HepG2 (cell line): ENCODE measurements around the gene ANTXR1. TPM values are rescaled to one million over a fixed set of nuclear protein-coding genes. Genes with fewer than 3 reads are reported as not detected.

Source experiments
- ARHGAP35 ChIP-seq: sonication (generic); formaldehyde crosslinking; IDR thresholded peaks from 2 replicates; pipeline ENCODE4 v1.9.0; 2022; ENCODE audit warnings: mild to moderate bottlenecking, inconsistent platforms, moderate library complexity, missing genetic modification reagents, borderline replicate concordance
- ATF3 ChIP-seq: sonication (generic); formaldehyde crosslinking; IDR thresholded peaks from 2 replicates; pipeline ENCODE4 v1.4.0; 2020; ENCODE audit warnings: missing genetic modification reagents
- BRCA1 ChIP-seq: sonication (generic); formaldehyde crosslinking; IDR thresholded peaks from 2 replicates; pipeline ENCODE4 v1.4.0; 2020; ENCODE audit warnings: missing genetic modification reagents
- CHD4 ChIP-seq: fragments of 200-600 bp; sonication (generic); IDR thresholded peaks from 2 replicates; pipeline ENCODE4 v1.7.0; 2017; ENCODE audit warnings: mild to moderate bottlenecking, low read length, borderline replicate concordance
- DR1 ChIP-seq: sonication (generic); formaldehyde crosslinking; IDR thresholded peaks from 2 replicates; pipeline ENCODE4 v1.8.0; 2021; ENCODE audit warnings: mild to moderate bottlenecking, missing genetic modification reagents, inconsistent platforms
- ELF4 ChIP-seq: sonication (generic); formaldehyde crosslinking; IDR thresholded peaks from 2 replicates; pipeline ENCODE4 v1.5.0; 2020; ENCODE audit warnings: missing genetic modification reagents, mild to moderate bottlenecking, moderate library complexity, borderline replicate concordance
- EP300 ChIP-seq, 3 experiments: sonication (generic) in 1 of 3; formaldehyde crosslinking in 1 of 3; IDR thresholded peaks; 2 replicates each; pipeline versions ENCODE4 v1.5.1 to v1.6.1; 2011 to 2020; ENCODE audit warnings: low read depth in 2 of 3, low read length in 2 of 3, borderline replicate concordance in 1 of 3, improper control_type of control experiment in 1 of 3, mild to moderate bottlenecking in 1 of 3, missing genetic modification reagents in 1 of 3, moderate library complexity in 1 of 3
- ETV5 ChIP-seq: IDR thresholded peaks from 2 replicates; pipeline ENCODE4 v1.6.1; 2018; ENCODE audit warnings: missing biosample characterization, missing genetic modification reagents, inconsistent platforms, borderline replicate concordance
- GPN1 ChIP-seq: sonication (generic); formaldehyde crosslinking; IDR thresholded peaks from 2 replicates; pipeline ENCODE4 v1.5.1; 2020; ENCODE audit warnings: missing genetic modification reagents, borderline replicate concordance
- KLF16 ChIP-seq, 2 experiments: sonication (generic) in 1 of 2; formaldehyde crosslinking in 1 of 2; IDR thresholded peaks; 2 replicates each; pipeline versions ENCODE4 v1.6.1 to v1.8.0; 2016 to 2023; ENCODE audit warnings: missing genetic modification reagents in 2 of 2, missing compliant biosample characterization in 1 of 2
- MBNL3 ChIP-seq: fragments of 250-450 bp; sonication (Bioruptor Pico); conservative IDR thresholded peaks from 2 replicates; pipeline ENCODE4 v1.8.0; 2022; ENCODE audit warnings: mild to moderate bottlenecking, inconsistent platforms
- PITX1 ChIP-seq: sonication (generic); formaldehyde crosslinking; IDR thresholded peaks from 2 replicates; pipeline ENCODE4 v1.5.1; 2020; ENCODE audit warnings: mild to moderate bottlenecking, missing genetic modification reagents
- POLR2G ChIP-seq: fragments of 200-400 bp; formaldehyde crosslinking; IDR thresholded peaks from 2 replicates; pipeline ENCODE4 v1.6.1; 2018; ENCODE audit warnings: mild to moderate bottlenecking, low read depth, low read length, moderate library complexity
- TBL1XR1 ChIP-seq: fragments of 150-350 bp; IDR thresholded peaks from 2 replicates; pipeline ENCODE4 v1.6.1; 2014; ENCODE audit warnings: borderline replicate concordance, low read length; ENCODE audit not compliant: partially characterized antibody
- ZBTB1 ChIP-seq: sonication (generic); formaldehyde crosslinking; IDR thresholded peaks from 2 replicates; pipeline ENCODE4 v1.4.0; 2020; ENCODE audit warnings: missing genetic modification reagents, borderline replicate concordance
- ZBTB4 ChIP-seq: sonication (generic); formaldehyde crosslinking; IDR thresholded peaks from 2 replicates; pipeline ENCODE4 v1.4.0; 2020; ENCODE audit warnings: missing genetic modification reagents, mild to moderate bottlenecking, borderline replicate concordance
- ZKSCAN8 ChIP-seq: IDR thresholded peaks from 2 replicates; pipeline ENCODE4 v1.6.1; 2016; ENCODE audit warnings: borderline replicate concordance, missing genetic modification reagents, missing compliant biosample characterization
- ZMAT3 ChIP-seq: sonication (generic); formaldehyde crosslinking; conservative IDR thresholded peaks from 2 replicates; pipeline ENCODE4 v1.7.0; 2021; ENCODE audit warnings: missing genetic modification reagents
- ZNF354B ChIP-seq: sonication (generic); formaldehyde crosslinking; IDR thresholded peaks from 2 replicates; pipeline ENCODE4 v1.8.0; 2022; ENCODE audit warnings: mild to moderate bottlenecking, missing genetic modification reagents
- ZNF761 ChIP-seq: sonication (generic); formaldehyde crosslinking; conservative IDR thresholded peaks from 2 replicates; pipeline ENCODE4 v1.4.0; 2020; ENCODE audit warnings: mild to moderate bottlenecking, missing genetic modification reagents
- polyA plus RNA-seq, 8 experiments: library from polyadenylated mRNA; depleted of rRNA in 3 of 8; stranded (reverse) in 7 of 8; unstranded in 1 of 8; fragments of >200 nt; fragmentation: Illumina TruSeq in 4 of 8; extraction: Trizol in 4 of 8; gene quantifications; 2 replicates each; pipeline versions ENCODE4 v1.2.1 to v1.2.3, GENCODE V29; 2011 to 2016; ENCODE audit warnings: low read depth in 4 of 8, missing spikeins in 1 of 8, mixed read lengths in 1 of 8; ENCODE audit not compliant: insufficient read depth in 1 of 8
- total RNA-seq, 5 experiments: library from RNA; depleted of rRNA; stranded (reverse); fragments of >200 nt; fragmentation: Illumina TruSeq; extraction: Trizol; gene quantifications; 2 replicates each; pipeline ENCODE4 v1.2.3, GENCODE V29; 2016; ENCODE audit warnings: low read depth in 1 of 5
- TF ChIP-seq, protein P1 (sequence below): sonication (generic); formaldehyde crosslinking; IDR thresholded peaks from 2 replicates; pipeline ENCODE4 v1.4.0; 2020; ENCODE audit warnings: missing genetic modification reagents
- TF ChIP-seq, protein P2 (sequence below): sonication (generic); IDR thresholded peaks from 2 replicates; pipeline ENCODE4 v1.6.1; 2016; ENCODE audit warnings: low read depth, borderline replicate concordance

ANTXR1 gene
- total and polyA plus RNA-seq, 2 of the 13 experiments (the other 11 are each of a cell fraction or from before 2014, with no cell fraction given), result 4.5 to 12.7 TPM

GRCh38 chr2:69166812-69167468 lies 154.0 kb downstream of the ANTXR1 start (continued):
- TF ChIP-seq ZBTB4 (CRISPR knock-in tag) (0 out of 2 replicates have a peak, but pooled peaks have one; percentile 66), ZNF761 (CRISPR knock-in tag) (0 out of 2 replicates have a peak, but pooled peaks have one; percentile 51), ELF4 (CRISPR knock-in tag) (0 out of 2 replicates have a peak, but pooled peaks have one; percentile 52), TBL1XR1 (peak; percentile 12), ZBTB1 (no peak), ATF3 (CRISPR knock-in tag) (0 out of 2 replicates have a peak, but pooled peaks have one; percentile 24), GPN1 (no peak), CHD4 (peak; percentile 87; the same call in 1 of the 2 replicates), ZKSCAN8 (CRISPR knock-in tag) (peak; percentile 83; the same call in 1 of the 2 replicates), ZNF354B (CRISPR knock-in tag) (no peak), BRCA1 (no peak), ZMAT3 (CRISPR knock-in tag) (no peak), PITX1 (CRISPR knock-in tag) (0 out of 2 replicates have a peak, but pooled peaks have one; percentile 28), EP300 (IDR thresholded peaks at IDR 0.05; ENCODE audit: low read depth in 2 of 2, low read length in 2 of 2) (peak; percentile 16 to 94; a peak in 2 of 4 replicates), EP300 (CRISPR knock-in tag; IDR thresholded peaks at IDR 0.05; ENCODE audit: borderline replicate concordance) (peak; percentile 85; the same call in 1 of the 2 replicates), KLF16 (CRISPR knock-in tag; IDR thresholded peaks at IDR 0.05) (peak in 1 of 2 experiments; percentile 52; a peak in 2 of 4 replicates), DR1 (CRISPR knock-in tag) (no peak), MBNL3 (no peak), ETV5 (CRISPR knock-in tag) (peak; percentile 32; the same call in 1 of the 2 replicates), ARHGAP35 (CRISPR knock-in tag) (no peak; the same call in 1 of the 2 replicates), POLR2G (peak; percentile 71)
- TF ChIP-seq, protein P1, sequence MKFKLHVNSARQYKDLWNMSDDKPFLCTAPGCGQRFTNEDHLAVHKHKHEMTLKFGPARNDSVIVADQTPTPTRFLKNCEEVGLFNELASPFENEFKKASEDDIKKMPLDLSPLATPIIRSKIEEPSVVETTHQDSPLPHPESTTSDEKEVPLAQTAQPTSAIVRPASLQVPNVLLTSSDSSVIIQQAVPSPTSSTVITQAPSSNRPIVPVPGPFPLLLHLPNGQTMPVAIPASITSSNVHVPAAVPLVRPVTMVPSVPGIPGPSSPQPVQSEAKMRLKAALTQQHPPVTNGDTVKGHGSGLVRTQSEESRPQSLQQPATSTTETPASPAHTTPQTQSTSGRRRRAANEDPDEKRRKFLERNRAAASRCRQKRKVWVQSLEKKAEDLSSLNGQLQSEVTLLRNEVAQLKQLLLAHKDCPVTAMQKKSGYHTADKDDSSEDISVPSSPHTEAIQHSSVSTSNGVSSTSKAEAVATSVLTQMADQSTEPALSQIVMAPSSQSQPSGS (CRISPR knock-in tag), result peak; percentile 71
- TF ChIP-seq, protein P2, sequence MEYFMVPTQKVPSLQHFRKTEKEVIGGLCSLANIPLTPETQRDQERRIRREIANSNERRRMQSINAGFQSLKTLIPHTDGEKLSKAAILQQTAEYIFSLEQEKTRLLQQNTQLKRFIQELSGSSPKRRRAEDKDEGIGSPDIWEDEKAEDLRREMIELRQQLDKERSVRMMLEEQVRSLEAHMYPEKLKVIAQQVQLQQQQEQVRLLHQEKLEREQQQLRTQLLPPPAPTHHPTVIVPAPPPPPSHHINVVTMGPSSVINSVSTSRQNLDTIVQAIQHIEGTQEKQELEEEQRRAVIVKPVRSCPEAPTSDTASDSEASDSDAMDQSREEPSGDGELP, result peak; percentile 38; the same call in 1 of the 2 replicates
